GM12878 (cell line): ENCODE measurements around the gene GLS. TPM values are rescaled to one million over a fixed set of nuclear protein-coding genes. Genes with fewer than 3 reads are reported as not detected.

ENCODE experiments used
- ATAC-seq: fragments of 200-7000 bp; cut with Tn5 transposase; 3 replicates; pipeline ENCODE4 v1.9.1; 2020; ENCODE audit warnings: mild to moderate bottlenecking, moderate library complexity
- BruUV-seq: library from RNA; stranded (reverse); fragments of 400-500 nt; replicated peaks from 2 replicates; lab custom pipeline; 2021; lab: Mats Ljungman, UMichigan
- CTCF ChIA-PET: fragments of 300-600 bp; sonication (Branson Sonifier 250); formaldehyde crosslinking; extraction: SDS; loops from one replicate; lab custom pipeline; 2021; ENCODE audit warnings: inconsistent platforms; lab: Yijun Ruan, JAX
- POLR2A ChIA-PET: fragments of 350-600 bp; formaldehyde crosslinking; extraction: SDS; loops from one replicate; lab custom pipeline; 2021; ENCODE audit warnings: inconsistent platforms; lab: Charles Lee
- RAD21 ChIA-PET: fragments of 300-600 bp; sonication (Branson Sonifier 250); formaldehyde crosslinking; loops from one replicate; lab custom pipeline; 2023; ENCODE audit warnings: antibody characterized with exemption; ENCODE audit not compliant: unreplicated experiment; lab: Charles Lee
- SMC1A ChIA-PET: fragments of 300-600 bp; sonication (Branson Sonifier 250); formaldehyde crosslinking; loops from one replicate; lab custom pipeline; 2023; ENCODE audit not compliant: unreplicated experiment, uncharacterized antibody; lab: Charles Lee
- DNase-seq: peaks from one replicate; pipeline ENCODE4 v3.0.0-alpha.2; 2011; ENCODE audit warnings: low read depth, low spot score
- FAIRE-seq: peaks from 3 replicates; lab custom pipeline; 2011; peaks lifted over from hg19 to GRCh38; lab: Jason Lieb, UNC
- H2AFZ ChIP-seq: 2 replicates; pipeline ENCODE4 v1.6.0; 2011; ENCODE audit warnings: low read depth, low read length, control low read depth; ENCODE audit not compliant: control insufficient read depth
- H3K27ac ChIP-seq: 2 replicates; pipeline ENCODE4 v1.5.1; 2011; ENCODE audit warnings: control low read depth; ENCODE audit not compliant: control insufficient read depth, insufficient read depth
- H3K27me3 ChIP-seq, 2 experiments: replicated peaks in 1 of 2; 2 replicates each; pipeline versions ENCODE4 v1.6.0 to v1.6.1; 2011; ENCODE audit warnings: low read length in 1 of 2; ENCODE audit not compliant: control insufficient read depth in 2 of 2, insufficient read depth in 2 of 2
- H3K36me3 ChIP-seq, 2 experiments: 2 replicates each; pipeline ENCODE4 v1.5.1; 2011; ENCODE audit warnings: low read length in 1 of 2; ENCODE audit not compliant: control insufficient read depth in 2 of 2, insufficient read depth in 2 of 2
- H3K4me1 ChIP-seq: 2 replicates; pipeline ENCODE4 v1.6.1; 2011; ENCODE audit warnings: mild to moderate bottlenecking, low read length, moderate library complexity, mixed read lengths; ENCODE audit not compliant: control insufficient read depth, insufficient read depth
- H3K4me2 ChIP-seq: 2 replicates; pipeline ENCODE4 v1.6.0; 2011; ENCODE audit warnings: control low read depth; ENCODE audit not compliant: control insufficient read depth, insufficient read depth
- H3K4me3 ChIP-seq: fragments of 200-600 bp; sonication (generic); 2 replicates; pipeline ENCODE4 v1.5.1; 2016
- H3K79me2 ChIP-seq: 2 replicates; pipeline ENCODE4 v1.6.0; 2011; ENCODE audit warnings: low read length; ENCODE audit not compliant: control insufficient read depth, insufficient read depth
- H3K9ac ChIP-seq: 2 replicates; pipeline ENCODE4 v1.8.0; 2011; ENCODE audit warnings: low read length, control low read depth, mixed read lengths; ENCODE audit not compliant: control insufficient read depth, insufficient read depth
- H3K9me3 ChIP-seq: replicated peaks from 3 replicates; pipeline ENCODE4 v1.5.1; 2011; ENCODE audit warnings: mild to moderate bottlenecking, low read length; ENCODE audit not compliant: control insufficient read depth, insufficient read depth
- H4K20me1 ChIP-seq: 2 replicates; pipeline ENCODE4 v1.6.0; 2011; ENCODE audit not compliant: control insufficient read depth, insufficient read depth
- POLR2A ChIP-seq: IDR thresholded peaks from 2 replicates; pipeline ENCODE4 v1.6.1; 2011; ENCODE audit warnings: low read depth, mild to moderate bottlenecking, low read length
- POLR2AphosphoS5 ChIP-seq: IDR thresholded peaks from 2 replicates; pipeline ENCODE4 v1.6.1; 2011; ENCODE audit warnings: mild to moderate bottlenecking, low read length, inconsistent platforms
- RFX5 ChIP-seq: IDR thresholded peaks from 2 replicates; pipeline ENCODE4 v1.6.1; 2011; ENCODE audit warnings: low read depth, low read length, improper control_type of control experiment
- SREBF2 ChIP-seq: IDR thresholded peaks from 2 replicates; pipeline ENCODE4 v1.6.1; 2012; ENCODE audit warnings: mild to moderate bottlenecking, low read length
- WGBS: methylation state at CpG from one replicate; pipeline ENCODE4 v1.1.6; 2016; ENCODE audit warnings: low lambda C conversion rate; ENCODE audit not compliant: insufficient replicate concordance, insufficient coverage; ENCODE audit errors: missing lambda C conversion rate; 5-methylcytosine and 5-hydroxymethylcytosine counted together
- in situ Hi-C: fragments of 300-500 bp; cut with MboI; formaldehyde crosslinking; loops from 9 replicates; pipeline ENCODE4 v1.14.3; 2018; ENCODE audit warnings: mixed read lengths
- intact Hi-C: fragments of 100-400 bp; cut with micrococcal nuclease; formaldehyde crosslinking; loops from one replicate; pipeline ENCODE4 v1.14.2; 2022; ENCODE audit not compliant: unreplicated experiment
- polyA plus RNA-seq, 11 experiments: library from polyadenylated mRNA; depleted of rRNA in 4 of 11; unstranded in 6 of 11; stranded (reverse) in 5 of 11; fragments of >200 nt; fragmentation: Nextera tagmentation in 4 of 11; fragmentation: Illumina TruSeq in 1 of 11; extraction: Ambion mirVana in 4 of 11; extraction: Trizol in 1 of 11; gene quantifications; 1 replicate in 1 of 11; 2 replicates in 10 of 11; pipeline versions ENCODE4 v1.2.1 to v1.2.3, GENCODE V29; 2011 to 2016; ENCODE audit warnings: inconsistent platforms in 2 of 11, missing spikeins in 2 of 11, low read depth in 1 of 11
- total RNA-seq, 4 experiments: library from RNA; depleted of rRNA in 3 of 4; stranded (reverse); fragments of >200 nt in 3 of 4; fragmentation: Illumina TruSeq in 1 of 4; extraction: Trizol in 1 of 4; gene quantifications; 2 replicates each; pipeline versions ENCODE4 v1.2.1 to v1.2.3, GENCODE V29; 2013 to 2021
- TF ChIP-seq, protein P1 (sequence below): fragments of 450-650 bp; IDR thresholded peaks from 2 replicates; pipeline ENCODE4 v1.6.1; 2014; ENCODE audit warnings: mild to moderate bottlenecking

The GLS gene
- total and polyA plus RNA-seq, 10 of the 15 experiments (the other 5 are each of a cell fraction or from before 2014, with no cell fraction given) = 15.7 to 145 (median 70.8) TPM

DNA sequence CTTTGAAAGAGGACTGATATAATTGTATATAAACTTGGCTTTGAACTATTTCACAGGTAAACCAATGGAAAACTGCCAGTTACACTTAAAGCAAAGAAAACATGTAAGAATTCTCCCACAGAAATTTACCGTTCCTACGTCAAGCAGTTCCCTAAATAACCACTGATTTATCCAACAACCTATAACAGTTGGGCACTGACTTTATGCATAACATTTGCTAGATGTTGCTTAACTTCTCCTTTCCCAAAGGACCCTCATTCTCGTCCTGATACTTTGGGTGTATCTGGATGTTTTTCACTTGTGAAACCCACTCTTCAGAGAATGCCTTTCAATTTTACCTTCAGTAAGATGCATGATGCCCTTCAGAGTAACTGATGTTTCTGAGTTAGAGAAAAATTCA, 89.5 kb downstream of the GLS start (continued):
- TF ChIP-seq SREBF2 (no peak), RFX5 (no peak)
- TF ChIP-seq, all 136 proteins: peak for 0

DNA sequence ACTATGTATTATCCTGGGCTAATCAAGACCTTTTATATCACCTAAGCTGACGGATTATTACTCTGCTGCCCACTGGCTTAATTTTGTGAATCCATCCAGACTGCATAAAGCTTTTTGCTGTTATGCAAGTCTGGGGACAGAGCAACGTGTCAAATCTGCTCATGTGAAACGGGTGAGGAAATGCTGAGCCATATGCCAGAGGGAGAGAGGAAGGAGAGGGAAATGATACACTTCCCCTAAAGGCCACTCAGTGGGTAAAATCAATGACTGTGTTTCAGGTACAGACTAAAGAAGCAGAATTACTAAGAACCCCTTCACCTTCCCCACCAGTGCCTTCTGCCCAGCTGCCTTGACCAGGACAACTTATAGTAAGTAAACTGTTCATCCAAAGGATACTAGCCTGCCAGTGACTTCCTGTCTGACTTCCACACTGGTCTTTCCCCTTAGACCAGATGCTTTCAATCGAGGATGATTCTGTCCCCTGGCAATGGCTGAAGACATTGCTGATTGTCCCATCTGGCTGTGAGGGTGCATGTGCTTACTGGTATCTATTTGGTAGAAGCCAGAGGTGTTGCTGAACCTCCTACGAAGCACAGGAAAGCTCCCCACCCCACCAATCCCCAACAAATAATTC, 90.4 kb downstream of the GLS start:
- CTCF ChIA-PET = interaction anchor here (0.8 kb wide), 1 partner anchor 120 kb away, joined by 3 read pairs; no protein-coding TSS in a partner anchor
- H3K9me3 ChIP-seq = no peaks in the 10 kb centered on the region
- peak; percentile 4; the same call in 2 of the 3 replicates for ATAC-seq
- H3K27me3 ChIP-seq = no peaks in the 10 kb centered on the region
- no peak for FAIRE-seq
- in situ Hi-C loops = no loop called here
- H3K9ac ChIP-seq = no peak overlapping the region
- H3K4me1 ChIP-seq = no peaks in the 10 kb centered on the region
- no peak overlapping the region for H3K4me2 ChIP-seq
- H3K27ac ChIP-seq = no peak overlapping the region
- RAD21 ChIA-PET = no interaction called here
- TF ChIP-seq, protein P1, sequence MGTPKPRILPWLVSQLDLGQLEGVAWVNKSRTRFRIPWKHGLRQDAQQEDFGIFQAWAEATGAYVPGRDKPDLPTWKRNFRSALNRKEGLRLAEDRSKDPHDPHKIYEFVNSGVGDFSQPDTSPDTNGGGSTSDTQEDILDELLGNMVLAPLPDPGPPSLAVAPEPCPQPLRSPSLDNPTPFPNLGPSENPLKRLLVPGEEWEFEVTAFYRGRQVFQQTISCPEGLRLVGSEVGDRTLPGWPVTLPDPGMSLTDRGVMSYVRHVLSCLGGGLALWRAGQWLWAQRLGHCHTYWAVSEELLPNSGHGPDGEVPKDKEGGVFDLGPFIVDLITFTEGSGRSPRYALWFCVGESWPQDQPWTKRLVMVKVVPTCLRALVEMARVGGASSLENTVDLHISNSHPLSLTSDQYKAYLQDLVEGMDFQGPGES = no peak
- peak; percentile 85 for TF ChIP-seq POLR2AphosphoS5
- peak; percentile 53 for TF ChIP-seq POLR2A
- H4K20me1 ChIP-seq = peaks cover 10% of the 10 kb centered on the region
- SMC1A ChIA-PET = interaction anchor here (0.8 kb wide), 1 partner anchor 120 kb away, joined by 3 read pairs; no protein-coding TSS in a partner anchor
- no peaks in the 10 kb centered on the region; the same call in none of the 2 replicates for H3K79me2 ChIP-seq
- no TSS peak for BruUV-seq
- H3K36me3 ChIP-seq = peaks cover 39 to 81% of the 10 kb centered on the region in 2 experiments
- WGBS = 51% methylated on average over 5 of the region's 5 CpGs
- H3K4me3 ChIP-seq = no peak overlapping the region
- POLR2A ChIA-PET = interaction anchor here (0.9 to 1.0 kb wide), 2 partner anchors 25 to 67 kb away, joined by 3 to 5 read pairs; no protein-coding TSS in a partner anchor
- no peak overlapping the region for H2AFZ ChIP-seq
- intact Hi-C loops = no loop called here
- DNase-seq = no peak
